SK-N-SH treated with all-trans-retinoic acid at 6 μM for 48 hours (cell line): ENCODE data around the gene FNDC4.
A peak's percentile ranks its signal among the peaks of the same experiment; 100 is the strongest.

Experiments used
- ATAC-seq: fragments of 200-7000 bp; cut with Tn5 transposase; 3 replicates; pipeline ENCODE4 v1.9.1; 2020; ENCODE audit warnings: mild to moderate bottlenecking, moderate library complexity
- ARNTL ChIP-seq: fragments of 450-650 bp; formaldehyde crosslinking; IDR thresholded peaks from 2 replicates; pipeline ENCODE4 v1.5.0; 2020; ENCODE audit warnings: low read depth, mild to moderate bottlenecking, moderate library complexity, borderline replicate concordance
- CREB5 ChIP-seq: fragments of 250-450 bp; sonication (Bioruptor Pico); IDR thresholded peaks from 2 replicates; pipeline ENCODE4 v1.5.1; 2020; ENCODE audit warnings: low read depth, mild to moderate bottlenecking, moderate library complexity
- CSDC2 ChIP-seq: fragments of 250-450 bp; sonication (Bioruptor Pico); IDR thresholded peaks from 2 replicates; pipeline ENCODE4 v1.5.0; 2020; ENCODE audit warnings: mild to moderate bottlenecking, moderate library complexity
- CSRNP3 ChIP-seq: fragments of 250-450 bp; sonication (Bioruptor Pico); IDR thresholded peaks from 2 replicates; pipeline ENCODE4 v1.5.1; 2021; ENCODE audit warnings: mild to moderate bottlenecking, moderate library complexity
- ESRRG ChIP-seq: fragments of 250-450 bp; sonication (Bioruptor Pico); IDR thresholded peaks from 2 replicates; pipeline ENCODE4 v1.6.1; 2021; ENCODE audit warnings: mild to moderate bottlenecking
- GLIS3 ChIP-seq: fragments of 250-450 bp; sonication (Bioruptor Pico); IDR thresholded peaks from 2 replicates; pipeline ENCODE4 v1.5.0; 2020; ENCODE audit warnings: mild to moderate bottlenecking, moderate library complexity
- ISL1 ChIP-seq: fragments of 250-450 bp; sonication (Bioruptor Pico); IDR thresholded peaks from 2 replicates; pipeline ENCODE4 v2.1.2; 2022; ENCODE audit warnings: mild to moderate bottlenecking, moderate library complexity
- OSR1 ChIP-seq: fragments of 250-450 bp; sonication (Bioruptor Pico); IDR thresholded peaks from 2 replicates; pipeline ENCODE4 v1.8.0; 2022; ENCODE audit warnings: moderate library complexity, mild to moderate bottlenecking, inconsistent platforms
- PATZ1 ChIP-seq: fragments of 250-450 bp; sonication (Bioruptor Pico); IDR thresholded peaks from 2 replicates; pipeline ENCODE4 v1.8.0; 2020; ENCODE audit warnings: mild to moderate bottlenecking, moderate library complexity, borderline replicate concordance
- POU6F1 ChIP-seq: fragments of 250-450 bp; sonication (Bioruptor Pico); IDR thresholded peaks from 2 replicates; pipeline ENCODE4 v1.8.0; 2021; ENCODE audit warnings: low read depth, mild to moderate bottlenecking, moderate library complexity, borderline replicate concordance
- PPARA ChIP-seq: fragments of 250-450 bp; sonication (Bioruptor Pico); IDR thresholded peaks from 2 replicates; pipeline ENCODE4 v1.5.0; 2020; ENCODE audit warnings: mild to moderate bottlenecking, borderline replicate concordance
- RARB ChIP-seq: fragments of 250-450 bp; sonication (Bioruptor Pico); IDR thresholded peaks from 2 replicates; pipeline ENCODE4 v1.8.0; 2021; ENCODE audit warnings: mild to moderate bottlenecking, moderate library complexity
- SNAI2 ChIP-seq: fragments of 250-450 bp; sonication (Bioruptor Pico); IDR thresholded peaks from 2 replicates; pipeline ENCODE4 v1.5.0; 2020; ENCODE audit warnings: mild to moderate bottlenecking, moderate library complexity
- TCF4 ChIP-seq: fragments of 250-450 bp; sonication (Bioruptor Pico); IDR thresholded peaks from 2 replicates; pipeline ENCODE4 v1.8.0; 2021; ENCODE audit warnings: mild to moderate bottlenecking, moderate library complexity, borderline replicate concordance
- TOX ChIP-seq: fragments of 250-450 bp; sonication (Bioruptor Pico); IDR thresholded peaks from 2 replicates; pipeline ENCODE4 v1.8.0; 2021; ENCODE audit warnings: mild to moderate bottlenecking, moderate library complexity, borderline replicate concordance
- TSHZ2 ChIP-seq: fragments of 250-450 bp; sonication (Bioruptor Pico); IDR thresholded peaks from 2 replicates; pipeline ENCODE4 v1.5.0; 2020; ENCODE audit warnings: mild to moderate bottlenecking, moderate library complexity
- ZC3H10 ChIP-seq: fragments of 250-450 bp; sonication (Bioruptor Pico); IDR thresholded peaks from 2 replicates; pipeline ENCODE4 v1.5.1; 2021; ENCODE audit warnings: mild to moderate bottlenecking, moderate library complexity
- ZFP3 ChIP-seq: fragments of 250-450 bp; sonication (Bioruptor Pico); IDR thresholded peaks from 2 replicates; pipeline ENCODE4 v1.5.0; 2020; ENCODE audit warnings: mild to moderate bottlenecking, moderate library complexity
- ZNF565 ChIP-seq: fragments of 450-650 bp; formaldehyde crosslinking; conservative IDR thresholded peaks from 2 replicates; pipeline ENCODE4 v1.5.0; 2020; ENCODE audit warnings: low read depth, mild to moderate bottlenecking, moderate library complexity
- ZNF70 ChIP-seq: fragments of 450-650 bp; formaldehyde crosslinking; IDR thresholded peaks from 2 replicates; pipeline ENCODE4 v1.5.0; 2020; ENCODE audit warnings: mild to moderate bottlenecking, moderate library complexity
- ZNF8 ChIP-seq: fragments of 450-650 bp; formaldehyde crosslinking; IDR thresholded peaks from 2 replicates; pipeline ENCODE4 v1.5.0; 2020; ENCODE audit warnings: mild to moderate bottlenecking, moderate library complexity

Gene FNDC4

GRCh38 chr2:27492557-27492956 is 2.4 kb downstream of the FNDC4 start:
- ATAC-seq = no peak

GRCh38 chr2:27489498-27490397 is 5.3 kb downstream of the FNDC4 start, which contains the start of gene IFT172:
Gene IFT172, minus strand, starts transcription at chr2:27489743. Its CDS starts 90 bp downstream, at chr2:27489653.
- ATAC-seq = peak; percentile 97
- TF ChIP-seq TSHZ2 (CRISPR knock-in tag) = no peak; the same call in 1 of the 2 replicates
- 0 out of 2 replicates have a peak, but pooled peaks have one; percentile 32 for TF ChIP-seq GLIS3 (CRISPR knock-in tag)

More at GRCh38 chr2:27492557-27492956, 2.4 kb downstream of the FNDC4 start:
- no peak for TF ChIP-seq CSDC2 (CRISPR knock-in tag)
- no peak for TF ChIP-seq PATZ1
- TF ChIP-seq ARNTL (CRISPR knock-in tag) = no peak
- TF ChIP-seq CSRNP3 (CRISPR knock-in tag) = no peak
- no peak for TF ChIP-seq ZFP3
- TF ChIP-seq PPARA = no peak
- no peak for TF ChIP-seq ZC3H10 (CRISPR knock-in tag)
- no peak for TF ChIP-seq ZNF8
- no peak for TF ChIP-seq ISL1 (CRISPR knock-in tag)
- TF ChIP-seq SNAI2 (CRISPR knock-in tag) = no peak
- no peak for TF ChIP-seq ZNF70
- TF ChIP-seq POU6F1 (CRISPR knock-in tag) = no peak
- no peak for TF ChIP-seq GLIS3 (CRISPR knock-in tag)
- no peak for TF ChIP-seq OSR1 (CRISPR knock-in tag)
- TF ChIP-seq CREB5 (CRISPR knock-in tag) = no peak
- TF ChIP-seq TOX (CRISPR knock-in tag) = no peak
- no peak for TF ChIP-seq ESRRG
- no peak for TF ChIP-seq ZNF565 (CRISPR knock-in tag)
- no peak for TF ChIP-seq RARB
- no peak for TF ChIP-seq TCF4 (CRISPR knock-in tag)

- peak; percentile 59 for ATAC-seq
- TF ChIP-seq ZNF565 (CRISPR knock-in tag) (no peak), SNAI2 (CRISPR knock-in tag) (no peak), TSHZ2 (CRISPR knock-in tag) (0 out of 2 replicates have a peak, but pooled peaks have one; percentile 45)
- TF ChIP-seq, all 23 proteins: peak for 1
Observed at GRCh38 chr2:27489118-27489497, 5.9 kb downstream of the FNDC4 start.
